Fibroblast of villous mesenchyme (primary cell): ENCODE measurements around the gene LPAR5. TPM values are rescaled to one million over a fixed set of nuclear protein-coding genes. Genes with fewer than 3 reads are reported as not detected.
"Not testable (repeated sequence)": the region's sequence is repeated elsewhere in the genome, so short reads cannot be mapped to it uniquely, and the experiment has no call there.

Source experiments
- DNase-seq: peaks from one replicate; pipeline ENCODE4 v3.0.0-alpha.2; 2010; ENCODE audit warnings: low read depth
- H3K4me3 ChIP-seq: 2 replicates; pipeline ENCODE4 v1.5.1; 2011; ENCODE audit warnings: low read depth, mild to moderate bottlenecking, low read length
- total RNA-seq: library from RNA; depleted of rRNA; stranded (reverse); fragments of >200 nt; gene quantifications from 2 replicates; pipeline ENCODE4 v1.2.3, GENCODE V29; 2012
- TF ChIP-seq, protein P1 (sequence below): IDR thresholded peaks from 2 replicates; pipeline ENCODE4 v1.5.1; 2012; ENCODE audit warnings: low read depth, mild to moderate bottlenecking, low read length; ENCODE audit not compliant: insufficient read depth

The LPAR5 gene
- total RNA-seq, 1 donor = not detected

DNA sequence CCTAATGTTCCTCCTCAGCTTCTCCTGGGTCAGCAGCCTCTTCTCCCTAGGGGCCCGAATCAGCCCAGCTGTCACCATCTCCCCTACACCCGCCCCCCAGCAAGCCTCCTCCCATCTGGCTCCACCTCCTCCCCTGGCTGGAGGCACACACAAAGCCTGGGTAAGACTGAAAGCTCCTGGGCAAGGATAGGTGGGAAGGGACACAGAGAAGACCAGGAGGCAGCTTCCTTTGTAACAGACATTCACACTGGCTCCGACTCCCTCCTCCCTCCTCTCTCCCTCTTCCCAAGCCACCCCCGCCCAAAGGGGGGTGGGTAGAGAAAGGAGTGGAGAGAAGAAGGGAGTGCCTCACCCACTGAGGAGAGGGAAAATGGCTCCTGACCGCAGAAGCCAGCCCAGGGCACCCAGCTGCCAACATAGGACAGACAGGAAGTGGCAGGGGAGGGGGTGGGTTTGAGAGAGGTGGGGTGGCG, 32.6 kb downstream of the LPAR5 start:
- peak overlapping the region; percentile 39 for H3K4me3 ChIP-seq
- TF ChIP-seq, protein P1, sequence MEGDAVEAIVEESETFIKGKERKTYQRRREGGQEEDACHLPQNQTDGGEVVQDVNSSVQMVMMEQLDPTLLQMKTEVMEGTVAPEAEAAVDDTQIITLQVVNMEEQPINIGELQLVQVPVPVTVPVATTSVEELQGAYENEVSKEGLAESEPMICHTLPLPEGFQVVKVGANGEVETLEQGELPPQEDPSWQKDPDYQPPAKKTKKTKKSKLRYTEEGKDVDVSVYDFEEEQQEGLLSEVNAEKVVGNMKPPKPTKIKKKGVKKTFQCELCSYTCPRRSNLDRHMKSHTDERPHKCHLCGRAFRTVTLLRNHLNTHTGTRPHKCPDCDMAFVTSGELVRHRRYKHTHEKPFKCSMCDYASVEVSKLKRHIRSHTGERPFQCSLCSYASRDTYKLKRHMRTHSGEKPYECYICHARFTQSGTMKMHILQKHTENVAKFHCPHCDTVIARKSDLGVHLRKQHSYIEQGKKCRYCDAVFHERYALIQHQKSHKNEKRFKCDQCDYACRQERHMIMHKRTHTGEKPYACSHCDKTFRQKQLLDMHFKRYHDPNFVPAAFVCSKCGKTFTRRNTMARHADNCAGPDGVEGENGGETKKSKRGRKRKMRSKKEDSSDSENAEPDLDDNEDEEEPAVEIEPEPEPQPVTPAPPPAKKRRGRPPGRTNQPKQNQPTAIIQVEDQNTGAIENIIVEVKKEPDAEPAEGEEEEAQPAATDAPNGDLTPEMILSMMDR = no peak
- peak; percentile 34 for DNase-seq

DNA sequence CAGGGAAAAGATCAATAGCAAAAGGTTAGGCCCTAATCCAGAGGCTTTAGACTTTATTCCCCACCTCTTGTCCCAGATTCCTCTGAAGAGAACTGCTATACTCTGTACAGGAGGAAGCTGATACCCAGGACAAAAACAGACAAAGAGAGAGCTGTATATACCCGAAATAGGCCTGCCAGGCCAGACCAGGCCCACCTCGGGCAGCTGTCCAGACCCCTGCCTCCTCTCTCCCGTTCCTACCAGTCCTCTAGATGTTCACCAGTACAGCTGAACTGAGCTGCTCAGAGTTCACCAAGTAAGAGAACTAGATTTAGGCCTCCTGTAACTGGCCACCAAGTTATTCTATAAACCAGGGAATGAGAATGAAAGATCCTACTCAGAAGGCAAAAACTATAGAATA, 33.2 kb downstream of the LPAR5 start:
- peak overlapping the region; percentile 39 for H3K4me3 ChIP-seq
- no peak for DNase-seq
- TF ChIP-seq, protein P1 = no peak

DNA sequence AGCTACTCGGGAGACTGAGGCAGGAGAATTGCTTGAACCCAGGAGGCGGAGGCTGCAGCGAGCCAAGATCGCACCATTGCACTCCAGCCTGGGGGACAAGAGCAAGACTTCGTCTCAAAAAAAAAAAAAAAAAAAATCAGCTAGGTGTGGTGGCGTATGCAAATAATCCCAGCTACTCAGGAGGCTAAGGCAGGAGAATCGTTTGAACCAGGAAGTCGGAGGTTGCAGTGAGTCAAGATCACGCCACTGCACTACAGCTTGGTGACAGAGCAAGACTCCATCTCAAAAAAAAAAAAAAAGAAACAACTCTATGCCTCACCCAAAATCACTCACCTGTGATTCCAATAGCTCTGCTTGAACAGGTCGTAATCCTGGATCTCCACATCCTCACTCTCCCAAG, 40.1 kb downstream of the LPAR5 start:
- not testable (repeated sequence) for H3K4me3 ChIP-seq, DNase-seq

DNA sequence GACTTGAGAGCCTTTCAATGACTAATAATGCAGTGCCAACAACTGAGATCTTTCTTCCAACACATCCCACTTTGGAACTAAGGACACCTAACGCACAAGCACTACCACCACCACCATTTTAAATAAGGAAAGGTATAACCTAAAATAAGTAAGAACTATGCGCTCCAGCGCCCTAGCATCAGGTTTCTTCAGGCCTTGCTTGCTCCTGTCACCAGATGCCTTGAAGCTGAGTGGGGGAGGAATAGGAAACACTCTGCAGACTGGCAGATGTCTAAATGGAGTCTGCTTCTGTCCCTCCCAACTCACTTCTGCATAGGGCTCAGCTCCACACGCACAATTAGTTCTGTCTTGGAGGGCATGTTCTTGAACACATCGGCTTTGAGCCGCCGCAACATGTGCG, 43.7 kb downstream of the LPAR5 start:
- TF ChIP-seq, protein P1 = no peak
- no peak for DNase-seq
- H3K4me3 ChIP-seq = no peak overlapping the region

DNA sequence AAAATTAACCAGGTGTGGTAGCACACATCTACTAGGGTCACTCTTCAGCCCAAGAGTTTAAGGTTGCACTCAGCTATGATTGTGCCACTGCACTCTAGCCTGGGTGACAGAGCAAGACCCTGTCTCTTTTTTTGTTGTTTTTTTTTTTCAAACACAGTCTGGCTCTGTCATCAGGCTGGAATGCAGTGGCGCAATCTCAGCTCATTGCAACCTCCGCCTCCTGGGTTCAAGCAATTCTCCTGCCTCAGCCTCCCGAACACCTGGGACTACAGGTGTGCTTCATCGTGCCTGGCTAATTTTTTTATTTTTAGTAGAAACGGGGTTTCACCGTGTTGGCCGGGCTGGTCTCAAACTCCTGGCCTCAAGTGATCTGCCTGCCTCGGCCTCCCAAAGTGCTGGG, 49.2 kb downstream of the LPAR5 start:
- not testable (repeated sequence) for DNase-seq, H3K4me3 ChIP-seq

DNA sequence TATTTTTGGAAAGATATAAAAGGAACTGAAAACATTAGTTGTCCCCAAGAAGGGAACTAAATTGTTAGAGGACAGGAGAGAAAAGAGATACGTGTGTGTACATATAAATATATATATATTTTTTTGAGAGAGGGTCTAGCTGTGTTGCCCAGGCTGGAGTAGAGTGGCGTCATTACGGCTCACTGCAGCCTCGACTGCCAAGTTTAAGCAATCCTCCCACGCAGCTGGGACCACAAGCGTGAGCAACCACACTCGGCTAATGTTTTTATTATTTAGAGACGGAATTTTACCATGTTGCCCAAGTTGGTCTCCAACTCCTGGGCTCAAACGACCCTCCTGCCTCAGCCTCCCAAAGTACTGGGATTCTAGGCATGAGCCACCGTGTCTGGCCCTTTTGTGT, 51.5 kb downstream of the LPAR5 start:
- no peak for DNase-seq
- no peak overlapping the region for H3K4me3 ChIP-seq
- TF ChIP-seq, protein P1 = no peak

DNA sequence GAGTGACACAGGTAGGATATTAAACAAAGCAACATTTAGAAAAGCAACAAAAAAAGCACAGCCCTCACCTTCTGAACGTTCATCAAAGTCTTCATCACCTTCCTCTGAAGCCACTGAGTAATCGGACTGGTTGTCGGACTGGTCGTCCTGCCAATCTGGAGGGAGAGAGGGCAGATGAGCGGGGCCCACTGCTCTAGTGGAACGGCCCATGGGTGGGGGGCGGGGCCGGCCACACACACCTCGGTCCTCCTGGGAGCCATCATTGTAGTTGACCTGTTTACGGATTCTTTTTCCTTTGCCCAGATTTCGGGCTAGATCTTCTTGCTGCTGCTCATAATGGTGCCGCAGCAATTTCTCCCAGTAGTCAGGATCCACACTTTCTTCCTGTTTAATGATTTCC, 52.8 kb downstream of the LPAR5 start:
- TF ChIP-seq, protein P1 = no peak
- no peak for DNase-seq
- no peak overlapping the region for H3K4me3 ChIP-seq

DNA sequence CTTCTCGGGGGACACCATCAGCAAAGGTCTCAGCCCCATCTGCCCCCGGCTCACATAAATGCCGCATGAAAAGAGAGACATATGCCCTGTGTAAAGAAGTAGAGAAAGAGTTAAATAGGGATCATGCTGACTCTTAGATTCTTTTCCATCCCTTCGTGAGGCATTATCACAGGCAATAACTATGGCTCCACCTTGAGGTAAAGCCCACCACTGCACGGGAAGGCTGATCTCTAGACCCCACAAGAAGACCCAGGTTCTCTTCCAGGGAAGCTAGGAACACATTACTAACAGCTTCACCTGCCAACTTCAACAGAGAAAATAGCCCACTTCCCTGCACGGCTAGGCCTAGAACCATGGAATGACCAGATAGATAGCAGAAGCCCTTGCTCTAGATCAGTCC, 53.6 kb downstream of the LPAR5 start:
- TF ChIP-seq, protein P1 = peak; percentile 15
- DNase-seq = no peak

More for the DNA sequence above, 53.6 kb downstream of the LPAR5 start:
- no peak overlapping the region for H3K4me3 ChIP-seq
